IMR-90 (cell line): Measurements from ENCODE around the gene DNM3. TPM values are rescaled to one million over a fixed set of nuclear protein-coding genes. Genes with fewer than 3 reads are reported as not detected.

ENCODE experiments used
- ATAC-seq: fragments of 200-7000 bp; cut with Tn5 transposase; 2 replicates; pipeline ENCODE4 v1.9.1; 2020; ENCODE audit warnings: low read depth, mild to moderate bottlenecking, moderate library complexity
- BruUV-seq: library from RNA; stranded (reverse); fragments of 400-500 nt; replicated peaks from 2 replicates; lab custom pipeline; 2021; lab: Mats Ljungman, UMichigan
- CTCF ChIA-PET: fragments of 300-600 bp; formaldehyde crosslinking; extraction: SDS; loops from one replicate; lab custom pipeline; 2021; ENCODE audit warnings: antibody characterized with exemption; lab: Yijun Ruan, JAX
- POLR2A ChIA-PET: fragments of 300-600 bp; sonication (Branson Sonifier 250); formaldehyde crosslinking; loops from one replicate; lab custom pipeline; 2022; ENCODE audit warnings: antibody characterized with exemption; ENCODE audit not compliant: unreplicated experiment; lab: Charles Lee
- DNase-seq: peaks from one replicate; pipeline ENCODE4 v3.0.0; 2013
- H2AFZ ChIP-seq: replicated peaks from 2 replicates; pipeline ENCODE3; 2013; ENCODE audit warnings: low read length, mild to moderate bottlenecking; ENCODE audit not compliant: poor library complexity
- H2AK5ac ChIP-seq: 2 replicates; pipeline ENCODE4 v1.6.1; 2013; ENCODE audit warnings: low read depth, low read length, inconsistent platforms
- H2AK9ac ChIP-seq: replicated peaks from 2 replicates; pipeline ENCODE3; 2013; ENCODE audit warnings: mild to moderate bottlenecking, low read depth, low read length, moderate library complexity; ENCODE audit not compliant: poor library complexity
- H2BK120ac ChIP-seq: 2 replicates; pipeline ENCODE4 v1.6.1; 2013; ENCODE audit warnings: low read depth, low read length, inconsistent platforms
- H2BK15ac ChIP-seq: 3 replicates; pipeline ENCODE4 v1.6.1; 2013; ENCODE audit warnings: low read depth, low read length, inconsistent platforms
- H2BK20ac ChIP-seq: 2 replicates; pipeline ENCODE4 v1.6.1; 2013; ENCODE audit warnings: low read depth, mild to moderate bottlenecking, inconsistent platforms, low read length, moderate library complexity
- H2BK5ac ChIP-seq: 2 replicates; pipeline ENCODE4 v1.6.1; 2013; ENCODE audit warnings: mild to moderate bottlenecking, low read depth, low read length, inconsistent platforms; ENCODE audit not compliant: poor library complexity, severe bottlenecking
- H3K14ac ChIP-seq: replicated peaks from 2 replicates; pipeline ENCODE4 v1.6.1; 2013; ENCODE audit warnings: low read depth, low read length, inconsistent platforms
- H3K18ac ChIP-seq: 2 replicates; pipeline ENCODE4 v1.6.1; 2013; ENCODE audit warnings: low read depth, low read length, control low read depth
- H3K23ac ChIP-seq: 2 replicates; pipeline ENCODE4 v1.6.1; 2013; ENCODE audit warnings: low read depth, low read length, inconsistent platforms
- H3K27ac ChIP-seq: 2 replicates; pipeline ENCODE4 v1.5.1; 2013; ENCODE audit warnings: mild to moderate bottlenecking, control low read depth, low read length; ENCODE audit not compliant: insufficient read depth
- H3K27me3 ChIP-seq: 2 replicates; pipeline ENCODE4 v1.6.1; 2013; ENCODE audit warnings: low read length; ENCODE audit not compliant: control insufficient read depth, insufficient read depth
- H3K36me3 ChIP-seq: 2 replicates; pipeline ENCODE4 v1.6.1; 2013; ENCODE audit warnings: low read length, mixed read lengths; ENCODE audit not compliant: control insufficient read depth, insufficient read depth
- H3K4ac ChIP-seq: 2 replicates; pipeline ENCODE4 v1.6.1; 2013; ENCODE audit warnings: low read depth, low read length, inconsistent platforms
- H3K4me1 ChIP-seq: 2 replicates; pipeline ENCODE4 v1.6.1; 2013; ENCODE audit warnings: low read length, mixed read lengths; ENCODE audit not compliant: control insufficient read depth, insufficient read depth
- H3K4me2 ChIP-seq: 2 replicates; pipeline ENCODE4 v1.6.1; 2013; ENCODE audit warnings: low read depth, mild to moderate bottlenecking, control low read depth, low read length, moderate library complexity
- H3K4me3 ChIP-seq: 2 replicates; pipeline ENCODE4 v1.5.1; 2013; ENCODE audit warnings: low read depth, mild to moderate bottlenecking, control low read depth, low read length, moderate library complexity; ENCODE audit not compliant: insufficient read depth
- H3K56ac ChIP-seq: 2 replicates; pipeline ENCODE4 v1.6.1; 2013; ENCODE audit warnings: low read length, inconsistent platforms; ENCODE audit not compliant: insufficient read depth; ENCODE audit errors: extremely low read depth
- H3K79me1 ChIP-seq, 2 experiments: 2 replicates each; pipeline ENCODE4 v1.6.1; 2013; ENCODE audit warnings: low read length in 2 of 2, inconsistent platforms in 1 of 2, low read depth in 1 of 2
- H3K9ac ChIP-seq: 2 replicates; pipeline ENCODE4 v1.6.1; 2013; ENCODE audit warnings: low read depth, low read length, control low read depth
- H3K9me1 ChIP-seq: 2 replicates; pipeline ENCODE4 v1.6.1; 2013; ENCODE audit warnings: low read length, inconsistent platforms; ENCODE audit not compliant: insufficient read depth
- H3K9me3 ChIP-seq: 2 replicates; pipeline ENCODE4 v1.6.1; 2013; ENCODE audit warnings: low read length; ENCODE audit not compliant: control insufficient read depth, insufficient read depth
- H4K20me1 ChIP-seq: 2 replicates; pipeline ENCODE4 v1.6.1; 2013; ENCODE audit warnings: low read length, inconsistent platforms; ENCODE audit not compliant: insufficient read depth
- H4K5ac ChIP-seq: 2 replicates; pipeline ENCODE4 v1.6.1; 2013; ENCODE audit warnings: mild to moderate bottlenecking, low read depth, low read length, control low read depth
- H4K8ac ChIP-seq, 2 experiments: 2 replicates each; pipeline ENCODE4 v1.6.1; 2013; ENCODE audit warnings: low read depth in 2 of 2, low read length in 2 of 2, control low read depth in 1 of 2, inconsistent platforms in 1 of 2
- H4K91ac ChIP-seq: 2 replicates; pipeline ENCODE4 v1.6.1; 2013; ENCODE audit warnings: low read depth, low read length, inconsistent platforms; ENCODE audit not compliant: insufficient read depth
- BHLHE40 ChIP-seq: fragments of 150-350 bp; IDR thresholded peaks from 2 replicates; pipeline ENCODE4 v1.6.1; 2016; ENCODE audit warnings: mild to moderate bottlenecking, low read depth, low read length
- FOS ChIP-seq: fragments of 150-350 bp; IDR thresholded peaks from 2 replicates; pipeline ENCODE4 v1.6.1; 2016; ENCODE audit warnings: low read depth, low read length
- MAFK ChIP-seq: IDR thresholded peaks from 2 replicates; pipeline ENCODE4 v1.6.1; 2012; ENCODE audit warnings: low read depth, low read length, improper control_type of control experiment
- MXI1 ChIP-seq: IDR thresholded peaks from 2 replicates; pipeline ENCODE4 v1.6.1; 2012; ENCODE audit warnings: low read depth, mild to moderate bottlenecking, low read length, moderate library complexity, borderline replicate concordance
- POLR2A ChIP-seq: IDR thresholded peaks from 2 replicates; pipeline ENCODE4 v1.6.1; 2012; ENCODE audit warnings: mild to moderate bottlenecking, low read depth, low read length
- SMC3 ChIP-seq: fragments of 150-350 bp; IDR thresholded peaks from 2 replicates; pipeline ENCODE4 v1.6.1; 2016; ENCODE audit warnings: low read depth, mild to moderate bottlenecking, antibody characterized with exemption, low read length, moderate library complexity
- WGBS, 2 experiments: methylation state at CpG; one replicate each; pipeline versions ENCODE4 v1.1.5 to v1.1.7; 2013; ENCODE audit warnings: missing lambda C conversion rate in 2 of 2; ENCODE audit not compliant: insufficient read length in 1 of 2; ENCODE audit errors: extremely low coverage in 2 of 2; 5-methylcytosine and 5-hydroxymethylcytosine counted together
- dilution Hi-C: fragments of 300-500 bp; cut with HindIII; formaldehyde crosslinking; loops from one replicate; pipeline ENCODE4 v1.14.3; 2018; ENCODE audit warnings: low sequenced_read_pairs; ENCODE audit not compliant: unreplicated experiment
- in situ Hi-C: fragments of 300-500 bp; cut with MboI; formaldehyde crosslinking; loops from 3 replicates; pipeline ENCODE4 v1.14.3; 2019; ENCODE audit warnings: low sequenced_read_pairs, inconsistent platforms, mixed read lengths
- intact Hi-C: fragments of 100-400 bp; cut with micrococcal nuclease; formaldehyde crosslinking; loops from 2 replicates; pipeline ENCODE4 v1.10.0; 2022
- polyA plus RNA-seq, 3 experiments: library from polyadenylated mRNA; depleted of rRNA; stranded (reverse); fragments of >200 nt; gene quantifications; 2 replicates each; pipeline ENCODE4 v1.2.3, GENCODE V29; 2012; ENCODE audit warnings: low replicate concordance in 1 of 3
- total RNA-seq: library from RNA; depleted of rRNA; stranded (reverse); fragments of >200 nt; gene quantifications from 2 replicates; pipeline ENCODE4 v1.2.3, GENCODE V29; 2012
- TF ChIP-seq, protein P1 (sequence below): conservative IDR thresholded peaks from 2 replicates; pipeline ENCODE4 v1.5.1; 2012; ENCODE audit warnings: mild to moderate bottlenecking, low read depth, low read length, improper control_type of control experiment
- TF ChIP-seq, protein P2 (sequence below): fragments of 150-350 bp; IDR thresholded peaks from 2 replicates; pipeline ENCODE4 v1.6.1; 2017; ENCODE audit warnings: mild to moderate bottlenecking, antibody characterized with exemption, low read length, low read depth

DNM3 gene
- total and polyA plus RNA-seq, 2 of the 4 experiments (the other 2 are of a cell fraction) = 0.36 TPM

DNA sequence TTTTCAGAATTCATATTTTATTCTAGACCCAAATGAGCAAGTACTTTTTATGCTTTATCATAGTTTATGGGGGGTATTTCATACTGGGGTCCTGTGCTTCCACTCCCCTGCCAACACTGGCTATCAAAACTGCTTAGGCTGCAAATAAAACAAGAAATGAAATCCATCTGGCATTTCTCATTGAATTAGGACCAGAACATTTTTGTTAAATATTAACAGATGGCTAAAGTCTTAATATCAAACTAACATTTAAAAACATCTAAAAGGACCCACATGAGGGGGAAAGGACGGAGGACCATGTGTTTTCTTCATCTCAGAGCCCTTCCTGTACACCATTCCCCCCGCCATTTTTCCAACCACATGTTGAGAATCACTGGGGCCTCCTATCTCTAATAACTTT lies 411.7 kb downstream of the DNM3 start:
- no peaks in the 10 kb centered on the region for H3K27me3 ChIP-seq
- no peak overlapping the region for H2AK9ac ChIP-seq
- no peak overlapping the region for H4K8ac ChIP-seq
- H3K14ac ChIP-seq = no peak overlapping the region
- no peaks in the 10 kb centered on the region for H3K79me1 ChIP-seq
- H3K4ac ChIP-seq = no peak overlapping the region
- no peak overlapping the region for H3K4me3 ChIP-seq
- no TSS peak for BruUV-seq
- in situ Hi-C loops (no loop called here), intact Hi-C loops (no loop called here), dilution Hi-C loops (no loop called here)
- no peak overlapping the region for H2BK15ac ChIP-seq
- no peak overlapping the region for H4K5ac ChIP-seq
- peaks cover 2% of the 10 kb centered on the region; the same call in 1 of the 2 replicates for H3K4me1 ChIP-seq
- H2BK5ac ChIP-seq = no peak overlapping the region
- no peak overlapping the region for H3K9ac ChIP-seq
- H3K9me1 ChIP-seq = no peaks in the 10 kb centered on the region; the same call in 1 of the 2 replicates
- H2BK20ac ChIP-seq = no peak overlapping the region
- H3K9me3 ChIP-seq = no peaks in the 10 kb centered on the region
- H3K36me3 ChIP-seq = no peaks in the 10 kb centered on the region
- H2AK5ac ChIP-seq = no peak overlapping the region
- no peak for DNase-seq
- H4K91ac ChIP-seq = no peak overlapping the region
- no peak overlapping the region for H3K4me2 ChIP-seq
- H3K56ac ChIP-seq = no peak overlapping the region
- TF ChIP-seq SMC3 (no peak), MXI1 (no peak), BHLHE40 (no peak), FOS (no peak), POLR2A (no peak), MAFK (peak; percentile 54)
- TF ChIP-seq, protein P1, sequence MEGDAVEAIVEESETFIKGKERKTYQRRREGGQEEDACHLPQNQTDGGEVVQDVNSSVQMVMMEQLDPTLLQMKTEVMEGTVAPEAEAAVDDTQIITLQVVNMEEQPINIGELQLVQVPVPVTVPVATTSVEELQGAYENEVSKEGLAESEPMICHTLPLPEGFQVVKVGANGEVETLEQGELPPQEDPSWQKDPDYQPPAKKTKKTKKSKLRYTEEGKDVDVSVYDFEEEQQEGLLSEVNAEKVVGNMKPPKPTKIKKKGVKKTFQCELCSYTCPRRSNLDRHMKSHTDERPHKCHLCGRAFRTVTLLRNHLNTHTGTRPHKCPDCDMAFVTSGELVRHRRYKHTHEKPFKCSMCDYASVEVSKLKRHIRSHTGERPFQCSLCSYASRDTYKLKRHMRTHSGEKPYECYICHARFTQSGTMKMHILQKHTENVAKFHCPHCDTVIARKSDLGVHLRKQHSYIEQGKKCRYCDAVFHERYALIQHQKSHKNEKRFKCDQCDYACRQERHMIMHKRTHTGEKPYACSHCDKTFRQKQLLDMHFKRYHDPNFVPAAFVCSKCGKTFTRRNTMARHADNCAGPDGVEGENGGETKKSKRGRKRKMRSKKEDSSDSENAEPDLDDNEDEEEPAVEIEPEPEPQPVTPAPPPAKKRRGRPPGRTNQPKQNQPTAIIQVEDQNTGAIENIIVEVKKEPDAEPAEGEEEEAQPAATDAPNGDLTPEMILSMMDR = no peak
- TF ChIP-seq, protein P2, sequence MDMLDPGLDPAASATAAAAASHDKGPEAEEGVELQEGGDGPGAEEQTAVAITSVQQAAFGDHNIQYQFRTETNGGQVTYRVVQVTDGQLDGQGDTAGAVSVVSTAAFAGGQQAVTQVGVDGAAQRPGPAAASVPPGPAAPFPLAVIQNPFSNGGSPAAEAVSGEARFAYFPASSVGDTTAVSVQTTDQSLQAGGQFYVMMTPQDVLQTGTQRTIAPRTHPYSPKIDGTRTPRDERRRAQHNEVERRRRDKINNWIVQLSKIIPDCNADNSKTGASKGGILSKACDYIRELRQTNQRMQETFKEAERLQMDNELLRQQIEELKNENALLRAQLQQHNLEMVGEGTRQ = no peak
- H4K20me1 ChIP-seq = no peaks in the 10 kb centered on the region
- H3K23ac ChIP-seq = no peak overlapping the region
- ChIA-PET POLR2A (no interaction called here), CTCF (no interaction called here)
- no peak overlapping the region for H3K27ac ChIP-seq
- no peak overlapping the region for H3K18ac ChIP-seq
- H2BK120ac ChIP-seq = no peak overlapping the region
- WGBS, 2 experiments = no CpG with 5 or more reads among the region's 2 CpGs
- no peak overlapping the region for H2AFZ ChIP-seq
- ATAC-seq = no peak
